Heart left ventricle (tissue), 16 donors: ENCODE data around the gene KLHL5. TPM values are rescaled to one million over a fixed set of nuclear protein-coding genes. Genes with fewer than 3 reads are reported as not detected.
A peak's percentile ranks its signal among the peaks of the same experiment; 100 is the strongest.

Experiments used
- ATAC-seq, 4 donors: fragments of 200-7000 bp; cut with Tn5 transposase; one replicate each; pipeline ENCODE4 v1.9.1; 2020 to 2022; ENCODE audit warnings: moderate library complexity in 4 of 4, mild to moderate bottlenecking in 3 of 4, moderate number of reproducible peaks in 1 of 4
- DNase-seq, 5 donors: peaks; one replicate each; pipeline ENCODE4 v3.0.0-alpha.2; 2020
- H3K27ac ChIP-seq, 12 donors: fragments of 200-600 bp; sonication (generic) in 4 of 12; one replicate each; pipeline versions ENCODE4 v1.5.0 to v1.8.0; 2016 to 2022; ENCODE audit warnings: mild to moderate bottlenecking in 2 of 12
- H3K27me3 ChIP-seq, 9 donors: fragments of 200-600 bp; sonication (generic) in 2 of 9; one replicate each; pipeline versions ENCODE4 v1.5.1 to v1.8.0; 2016 to 2022; ENCODE audit warnings: mild to moderate bottlenecking in 3 of 9
- H3K36me3 ChIP-seq, 9 donors: fragments of 200-600 bp; sonication (generic) in 2 of 9; one replicate each; pipeline versions ENCODE4 v1.5.0 to v1.8.0; 2018 to 2022; ENCODE audit warnings: mild to moderate bottlenecking in 2 of 9
- H3K4me1 ChIP-seq, 12 donors: fragments of 200-600 bp; sonication (generic) in 4 of 12; one replicate each; pipeline versions ENCODE4 v1.5.0 to v1.8.0; 2016 to 2022; ENCODE audit warnings: mild to moderate bottlenecking in 3 of 12
- H3K4me3 ChIP-seq, 12 donors: fragments of 200-600 bp; sonication (generic) in 4 of 12; one replicate each; pipeline versions ENCODE4 v1.5.0 to v1.8.0; 2017 to 2022; ENCODE audit warnings: mild to moderate bottlenecking in 9 of 12, moderate library complexity in 4 of 12
- H3K9me3 ChIP-seq, 12 donors: fragments of 200-600 bp; sonication (generic) in 4 of 12; one replicate each; pipeline versions ENCODE4 v1.5.0 to v1.8.0; 2016 to 2022; ENCODE audit warnings: mild to moderate bottlenecking in 1 of 12
- CTCF ChIP-seq, 12 donors: fragments of 200-600 bp; sonication (generic) in 4 of 12; IDR thresholded peaks; one replicate each; pipeline versions ENCODE4 v1.5.0 to v1.8.0; 2018 to 2022; ENCODE audit warnings: antibody characterized with exemption in 12 of 12, mild to moderate bottlenecking in 5 of 12
- POLR2A ChIP-seq, 2 donors: fragments of 450-650 bp; IDR thresholded peaks; one replicate each; pipeline ENCODE4 v1.6.1; 2017; ENCODE audit warnings: antibody characterized with exemption in 2 of 2, mild to moderate bottlenecking in 2 of 2, moderate library complexity in 2 of 2
- WGBS, 4 donors: extraction: QIAGEN DNeasy Blood & Tissue Kit in 2 of 4; methylation state at CpG; one replicate each; pipeline versions ENCODE4 v1.1.5 to v1.1.7; 2013 to 2018; 5-methylcytosine and 5-hydroxymethylcytosine counted together
- intact Hi-C, 10 donors: fragments of 100-400 bp; cut with DNase I; formaldehyde crosslinking; loops; one replicate each; pipeline versions ENCODE4 v1.11.1 to v1.14.2; 2022
- polyA plus RNA-seq, 2 donors: library from polyadenylated mRNA; stranded (reverse); fragments of 200-250 nt; gene quantifications; one replicate each; pipeline ENCODE4 v1.2.3, GENCODE V29; 2013
- total RNA-seq, 9 donors: library from RNA; depleted of rRNA in 2 of 9; stranded (reverse); fragments of >200 nt in 2 of 9; fragmentation: NEBNext Ultra II Directional in 3 of 9; extraction: Animal tissue kit (Norgen Biotek cat#: 25700) in 3 of 9; gene quantifications; one replicate each; pipeline versions ENCODE4 v1.1.0 to v1.2.4, GENCODE V29; 2016 to 2023
- donor health status: ischemic (EF 13 %, LVEDD 7.1; RV severe dilation, severe dysfunction).
- donor health status: healthy with polysubstance abuse.
- donor health status: DM: no; HTN: yes; CAD: no.
- donor health status: DM: no; HTN: no; CAD: no.
- donor health status: ischemic (EF 25% LVEDD 6.9; RV normal size, moderate dysfunction).
- donor health status: ischemic (EF 25% LVEDD 5.7; RV mildly dilated, moderate dysfunction).
- donor health status: healthy.
- donor health status: DM: yes; HTN: yes; CAD: no.
- donor health status: ischemic (EF 35%, LVEDD 5.7; RV mildly dilated, moderate dysfunction).
- donor health status: nonischemic (EF 11% LVEDD 7.7; RV severe dilation, severe dysfunction).
- donor health status: DM: yes; HTN: yes; CAD: no.
- donor health status: PGD.
- donor health status: ischemic (EF 29% LVEDD 5.4; RV normal size, mild dysfunction).
- donor health status: nonischemic (EF 23%, LVEDD 6.1; RV moderate dilation, normal function).

The KLHL5 gene
- total and polyA plus RNA-seq, 11 donors = 3.3 to 28.5 (median 12.6) TPM

- WGBS, 4 donors = 81 to 97% (median 87%) methylated on average over 1 of the region's 1 CpG
- TF ChIP-seq POLR2A (IDR thresholded peaks at IDR 0.05) = no peak
- TF ChIP-seq CTCF (IDR thresholded peaks at IDR 0.05) = peak in 1 of 12 donors; percentile 3
- H3K27me3 ChIP-seq = no peaks in the 10 kb centered on the region
- H3K4me1 ChIP-seq = peaks cover 0 to 17% (median 0%) of the 10 kb centered on the region in 12 donors
- intact Hi-C loops = no loop called here
- no peak overlapping the region for H3K27ac ChIP-seq
- no peak for ATAC-seq
- no peak overlapping the region for H3K4me3 ChIP-seq
- H3K36me3 ChIP-seq = no peaks in the 10 kb centered on the region
- DNase-seq = no peak
- no peaks in the 10 kb centered on the region for H3K9me3 ChIP-seq
Measured at GRCh38 chr4:39061457-39061856, 575 bp upstream of the KLHL5 start.

- H3K36me3 ChIP-seq = no peaks in the 10 kb centered on the region
- no peak overlapping the region for H3K27ac ChIP-seq
- no peaks in the 10 kb centered on the region for H3K27me3 ChIP-seq
- intact Hi-C loops = no loop called here
- H3K4me3 ChIP-seq = no peak overlapping the region
- H3K9me3 ChIP-seq = no peaks in the 10 kb centered on the region
- TF ChIP-seq CTCF (IDR thresholded peaks at IDR 0.05) = no peak
- TF ChIP-seq POLR2A (IDR thresholded peaks at IDR 0.05) = no peak
- ATAC-seq (no peak), DNase-seq (no peak)
- peaks cover 0 to 17% (median under 1%) of the 10 kb centered on the region in 12 donors for H3K4me1 ChIP-seq
- WGBS, 4 donors = 67 to 73% (median 70%) methylated on average over 4 of the region's 4 CpGs
Measured at GRCh38 chr4:39062770-39063097, 702 bp downstream of the KLHL5 start.

- no peaks in the 10 kb centered on the region for H3K27me3 ChIP-seq
- H3K36me3 ChIP-seq = no peaks in the 10 kb centered on the region
- no peaks in the 10 kb centered on the region for H3K9me3 ChIP-seq
- peaks cover 0 to 17% (median 3%) of the 10 kb centered on the region in 12 donors for H3K4me1 ChIP-seq
- intact Hi-C loops = no loop called here
- TF ChIP-seq CTCF (IDR thresholded peaks at IDR 0.05) = no peak
- TF ChIP-seq POLR2A (IDR thresholded peaks at IDR 0.05) = no peak
- no peak overlapping the region for H3K27ac ChIP-seq
- ATAC-seq (no peak), DNase-seq (no peak)
- no peak overlapping the region for H3K4me3 ChIP-seq
Measured at GRCh38 chr4:39063430-39063829, 1.4 kb downstream of the KLHL5 start.

- intact Hi-C loops = loop anchor here in 1 of 10 donors (5.0 kb wide), 1 partner anchor 186 kb away; no protein-coding TSS in a partner anchor
- Histone ChIP-seq H3K27ac (no peak overlapping the region), H3K4me3 (no peak overlapping the region), H3K36me3 (no peaks in the 10 kb centered on the region), H3K4me1 (peaks cover 0 to 16% (median 3%) of the 10 kb centered on the region in 12 donors), H3K27me3 (no peaks in the 10 kb centered on the region), H3K9me3 (no peaks in the 10 kb centered on the region)
- DNase-seq = no peak
- TF ChIP-seq POLR2A (IDR thresholded peaks at IDR 0.05) (no peak), CTCF (IDR thresholded peaks at IDR 0.05) (no peak)
- 97 to 99% (median 99%) methylated on average over 2 of the region's 2 CpGs for WGBS, 4 donors
- ATAC-seq = no peak
Measured at GRCh38 chr4:39066371-39066770, 4.3 kb downstream of the KLHL5 start.
